GM12865 (cell line): Measurements from ENCODE around the gene STRIP2.
"Not testable (repeated sequence)": the region's sequence is repeated elsewhere in the genome, so short reads cannot be mapped to it uniquely, and the experiment has no call there.

Source experiments
- DNase-seq: peaks from one replicate; pipeline ENCODE4 v3.0.0; 2010; ENCODE audit warnings: low read depth
- H3K4me3 ChIP-seq: 2 replicates; pipeline ENCODE4 v1.5.1; 2011; ENCODE audit warnings: mild to moderate bottlenecking, low read depth, low read length, control low read depth
- CTCF ChIP-seq: IDR thresholded peaks from 2 replicates; pipeline ENCODE4 v1.5.1; 2011; ENCODE audit warnings: low read length, control low read depth, low read depth, inconsistent platforms; ENCODE audit not compliant: insufficient read depth; ENCODE audit errors: missing control alignments

Gene STRIP2

GRCh38 chr7:129466796-129467195 lies 32.6 kb downstream of the STRIP2 start:
- no peak for DNase-seq
- TF ChIP-seq CTCF, result no peak

GRCh38 chr7:129468087-129468486 lies 33.9 kb downstream of the STRIP2 start:
- TF ChIP-seq CTCF, result no peak
- H3K4me3 ChIP-seq, result no peak overlapping the region
- DNase-seq, result no peak

More at GRCh38 chr7:129466796-129467195, 32.6 kb downstream of the STRIP2 start:
- H3K4me3 ChIP-seq, result no peak overlapping the region

GRCh38 chr7:129468547-129468946 lies 34.3 kb downstream of the STRIP2 start:
- peak; percentile 76 for DNase-seq
- TF ChIP-seq CTCF, result no peak
- H3K4me3 ChIP-seq, result no peak overlapping the region

- no peak overlapping the region for H3K4me3 ChIP-seq
- DNase-seq, result no peak
- TF ChIP-seq CTCF, result no peak
Measured at GRCh38 chr7:129469930-129470329, 35.7 kb downstream of the STRIP2 start.

GRCh38 chr7:129470411-129470810 lies 36.2 kb downstream of the STRIP2 start:
- TF ChIP-seq CTCF, result no peak
- H3K4me3 ChIP-seq, result no peak overlapping the region
- DNase-seq, result no peak

GRCh38 chr7:129471402-129471827 lies 37.2 kb downstream of the STRIP2 start:
- TF ChIP-seq CTCF, result no peak
- no peak overlapping the region for H3K4me3 ChIP-seq
- DNase-seq, result no peak

- not testable (repeated sequence) for DNase-seq, H3K4me3 ChIP-seq
Measured at GRCh38 chr7:129475931-129476330, 41.7 kb downstream of the STRIP2 start.

- DNase-seq, H3K4me3 ChIP-seq: not testable (repeated sequence)
Measured at GRCh38 chr7:129476398-129476797, 42.2 kb downstream of the STRIP2 start.
